ENCODE data around the gene AKR7A3. TPM values are rescaled to one million over a fixed set of nuclear protein-coding genes. Genes with fewer than 3 reads are reported as not detected.
"Not testable (repeated sequence)": the region's sequence is repeated elsewhere in the genome, so short reads cannot be mapped to it uniquely, and the experiment has no call there.

AKR7A3 gene
- total RNA-seq (2022) (0.40 and 0.69 TPM in 2 replicates), Bru-seq, nascent RNA (percentile 41 among the genes with signal in this experiment), BruChase-seq, experiment 1, labeled RNA remaining after a 6-hour chase (percentile 44 among the genes with signal in this experiment), BruChase-seq, experiment 2, labeled RNA remaining after a 2-hour chase (percentile 49 among the genes with signal in this experiment)
- long read RNA-seq: 0 reads

GRCh38 chr1:19288324-19289241, at the start of gene AKR7A3:
TSS of gene AKR7A3 (minus strand) at chr1:19288770. CDS start at chr1:19288709, 61 bp downstream.
- H3K4me1 Mint-ChIP-seq (ENCODE audit: insufficient read depth, unreplicated experiment); intact Hi-C loops (cut with micrococcal nuclease); H3K27me3 Mint-ChIP-seq (ENCODE audit: insufficient read depth, unreplicated experiment); CTCF ChIA-PET; BruUV-seq (replicated peaks); DNase-seq (ENCODE audit: unreplicated experiment); POLR2A ChIA-PET; H3K36me3 Mint-ChIP-seq (ENCODE audit: insufficient read depth, unreplicated experiment); H3K9me3 Mint-ChIP-seq (ENCODE audit: unreplicated experiment); H3K27ac Mint-ChIP-seq (ENCODE audit: low read depth, unreplicated experiment): not testable (repeated sequence)
- peak within 1 kb of the TSS; percentile 41 for H3K4me3 Mint-ChIP-seq (ENCODE audit: unreplicated experiment)

GRCh38 chr1:19338323-19338762, 49.8 kb upstream of the AKR7A3 start:
- Mint-ChIP-seq H3K27me3 (ENCODE audit: insufficient read depth, unreplicated experiment) (no peaks in the 10 kb centered on the region), H3K4me1 (ENCODE audit: insufficient read depth, unreplicated experiment) (peaks cover 4% of the 10 kb centered on the region), H3K36me3 (ENCODE audit: insufficient read depth, unreplicated experiment) (peaks cover 41% of the 10 kb centered on the region), H3K27ac (ENCODE audit: low read depth, unreplicated experiment) (no peak overlapping the region), H3K4me3 (ENCODE audit: unreplicated experiment) (no peak overlapping the region), H3K9me3 (ENCODE audit: unreplicated experiment) (no peaks in the 10 kb centered on the region)
- intact Hi-C loops (cut with micrococcal nuclease): no loop called here
- TF ChIP-seq CTCF (IDR thresholded peaks at IDR 0.05; ENCODE audit: unreplicated experiment): no peak
- POLR2A ChIA-PET: no interaction called here
- no peak for DNase-seq (ENCODE audit: unreplicated experiment)
- BruUV-seq (replicated peaks): no TSS peak
- CTCF ChIA-PET: no interaction called here

GRCh38 chr1:19337289-19337688, 48.7 kb upstream of the AKR7A3 start:
- no peak for DNase-seq (ENCODE audit: unreplicated experiment)
- ChIA-PET CTCF (interaction anchor here (1.1 kb wide), 1 partner anchor 395 kb away, joined by 3 read pairs; no protein-coding TSS in a partner anchor), POLR2A (interaction anchor here (0.9 kb wide), 1 partner anchor 25 kb away, joined by 4 read pairs; the partner anchor contains the start of genes AKR7A2 and SLC66A1)
- peaks cover 32% of the 10 kb centered on the region for H3K36me3 Mint-ChIP-seq (ENCODE audit: insufficient read depth, unreplicated experiment)
- H3K27me3 Mint-ChIP-seq (ENCODE audit: insufficient read depth, unreplicated experiment): no peaks in the 10 kb centered on the region
- H3K4me1 Mint-ChIP-seq (ENCODE audit: insufficient read depth, unreplicated experiment): peaks cover 4% of the 10 kb centered on the region
- no peak overlapping the region for H3K4me3 Mint-ChIP-seq (ENCODE audit: unreplicated experiment)
- intact Hi-C loops (cut with micrococcal nuclease): no loop called here
- H3K9me3 Mint-ChIP-seq (ENCODE audit: unreplicated experiment): no peaks in the 10 kb centered on the region
- no TSS peak for BruUV-seq (replicated peaks)
- H3K27ac Mint-ChIP-seq (ENCODE audit: low read depth, unreplicated experiment): no peak overlapping the region
- TF ChIP-seq CTCF (IDR thresholded peaks at IDR 0.05; ENCODE audit: unreplicated experiment): no peak

DNA sequence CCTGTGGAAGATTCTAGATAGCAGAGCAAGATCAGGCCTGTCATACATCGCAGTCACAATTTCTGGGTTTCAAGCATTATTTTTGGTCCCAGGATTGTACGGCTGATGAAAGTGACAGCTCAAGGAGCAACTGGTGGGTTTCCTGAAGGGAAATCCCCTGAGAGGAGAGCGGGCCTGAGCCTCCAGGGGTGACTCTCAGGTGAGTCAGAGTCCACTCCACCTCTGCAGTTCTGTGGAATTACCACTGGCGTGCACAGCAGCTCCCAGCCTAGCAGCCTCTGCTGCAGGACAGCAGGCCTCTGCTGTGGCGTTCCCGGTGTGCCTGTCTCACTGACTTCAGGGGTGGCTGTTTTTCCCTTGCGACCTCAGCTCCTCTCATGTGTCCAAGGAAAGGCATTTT, 48.0 kb upstream of the AKR7A3 start:
- H3K4me1 Mint-ChIP-seq (ENCODE audit: insufficient read depth, unreplicated experiment): peaks cover 4% of the 10 kb centered on the region
- no peak for TF ChIP-seq CTCF (IDR thresholded peaks at IDR 0.05; ENCODE audit: unreplicated experiment)
- no peak overlapping the region for H3K27ac Mint-ChIP-seq (ENCODE audit: low read depth, unreplicated experiment)
- CTCF ChIA-PET: interaction anchor here (0.6 to 1.1 kb wide), 2 partner anchors 136 to 396 kb away, joined by 3 to 4 read pairs; no protein-coding TSS in a partner anchor
- H3K4me3 Mint-ChIP-seq (ENCODE audit: unreplicated experiment): no peak overlapping the region
- BruUV-seq (replicated peaks): no TSS peak
- POLR2A ChIA-PET: interaction anchor here (0.9 kb wide), 1 partner anchor 25 kb away, joined by 4 read pairs; the partner anchor contains the start of genes AKR7A2 and SLC66A1
- DNase-seq (ENCODE audit: unreplicated experiment): no peak
- no peaks in the 10 kb centered on the region for H3K27me3 Mint-ChIP-seq (ENCODE audit: insufficient read depth, unreplicated experiment)
- intact Hi-C loops (cut with micrococcal nuclease): no loop called here
- no peaks in the 10 kb centered on the region for H3K9me3 Mint-ChIP-seq (ENCODE audit: unreplicated experiment)
- peaks cover 27% of the 10 kb centered on the region for H3K36me3 Mint-ChIP-seq (ENCODE audit: insufficient read depth, unreplicated experiment)

Measured in MCF 10A (cell line).